Glomerular visceral epithelial cell (primary cell): ENCODE measurements around the gene PLPPR3.
"Not testable (repeated sequence)": the region's sequence is repeated elsewhere in the genome, so short reads cannot be mapped to it uniquely, and the experiment has no call there.

Source experiments
- DNase-seq: peaks from one replicate; pipeline ENCODE4 v3.0.0-alpha.2; 2016; ENCODE audit errors: extremely low spot score

Gene PLPPR3

DNA sequence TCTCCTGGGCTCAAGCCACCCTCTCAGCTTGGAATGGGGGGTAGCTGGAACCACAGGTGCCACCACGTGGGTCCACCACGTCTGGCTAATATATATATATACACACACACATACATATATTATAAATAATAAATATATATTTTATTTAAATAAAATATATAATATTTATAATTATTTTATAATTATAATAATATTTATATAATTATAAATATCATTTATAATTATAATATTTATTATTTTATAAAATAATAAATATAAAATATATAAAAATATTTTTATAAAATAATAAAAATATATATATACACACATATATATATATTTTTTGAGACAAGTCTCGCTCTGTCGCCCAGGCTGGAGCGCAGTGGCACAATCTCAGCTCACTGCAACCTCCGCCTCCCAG is 32.8 kb upstream of the PLPPR3 start:
- DNase-seq, result no peak

DNA sequence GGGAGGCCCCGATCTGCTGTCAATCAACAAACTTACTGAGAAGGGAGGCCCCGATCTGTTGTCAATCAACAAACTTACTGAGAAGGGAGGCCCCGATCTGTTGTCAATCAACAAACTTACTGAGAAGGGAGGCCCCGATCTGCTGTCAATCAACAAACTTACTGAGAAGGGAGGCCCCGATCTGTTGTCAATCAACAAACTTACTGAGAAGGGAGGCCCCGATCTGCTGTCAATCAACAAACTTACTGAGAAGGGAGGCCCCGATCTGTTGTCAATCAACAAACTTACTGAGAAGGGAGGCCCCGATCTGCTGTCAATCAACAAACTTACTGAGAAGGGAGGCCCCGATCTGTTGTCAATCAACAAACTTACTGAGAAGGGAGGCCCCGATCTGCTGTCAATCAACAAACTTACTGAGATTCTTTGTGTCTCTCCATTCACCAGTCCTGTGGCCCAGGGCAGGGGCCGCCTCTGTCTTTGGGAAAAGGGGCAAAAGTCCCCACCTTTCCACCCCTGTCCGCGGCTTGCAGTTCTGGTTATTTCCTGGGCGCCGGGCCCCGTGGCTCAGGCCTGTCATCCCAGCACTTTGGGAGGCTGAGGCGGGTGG is 32.0 kb upstream of the PLPPR3 start:
- not testable (repeated sequence) for DNase-seq

DNA sequence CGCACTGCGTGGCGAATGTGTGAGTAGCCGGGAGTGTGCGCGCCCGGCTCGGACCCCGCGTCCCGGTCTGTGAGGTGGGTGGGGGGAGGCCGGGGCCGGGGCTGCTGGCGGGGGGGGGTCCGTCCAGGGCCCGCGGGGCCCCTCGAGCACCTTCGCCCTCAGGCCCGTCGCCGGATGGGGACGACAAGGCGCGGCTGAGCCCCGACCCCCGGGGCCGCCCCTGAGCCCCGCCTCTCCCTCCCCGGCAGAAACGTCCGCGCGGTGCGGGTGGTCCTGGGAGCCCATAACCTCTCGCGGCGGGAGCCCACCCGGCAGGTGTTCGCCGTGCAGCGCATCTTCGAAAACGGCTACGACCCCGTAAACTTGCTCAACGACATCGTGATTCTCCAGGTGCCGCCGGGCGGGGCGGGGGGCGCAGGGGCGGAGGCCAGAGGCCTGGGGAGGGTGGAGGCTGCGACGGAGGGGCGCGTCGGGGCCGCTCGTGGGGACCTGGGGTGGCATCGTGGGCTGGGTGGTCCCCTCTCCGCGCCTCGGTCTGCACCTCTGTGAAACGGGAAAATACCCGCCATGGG is 31.3 kb upstream of the PLPPR3 start:
- DNase-seq, result no peak

DNA sequence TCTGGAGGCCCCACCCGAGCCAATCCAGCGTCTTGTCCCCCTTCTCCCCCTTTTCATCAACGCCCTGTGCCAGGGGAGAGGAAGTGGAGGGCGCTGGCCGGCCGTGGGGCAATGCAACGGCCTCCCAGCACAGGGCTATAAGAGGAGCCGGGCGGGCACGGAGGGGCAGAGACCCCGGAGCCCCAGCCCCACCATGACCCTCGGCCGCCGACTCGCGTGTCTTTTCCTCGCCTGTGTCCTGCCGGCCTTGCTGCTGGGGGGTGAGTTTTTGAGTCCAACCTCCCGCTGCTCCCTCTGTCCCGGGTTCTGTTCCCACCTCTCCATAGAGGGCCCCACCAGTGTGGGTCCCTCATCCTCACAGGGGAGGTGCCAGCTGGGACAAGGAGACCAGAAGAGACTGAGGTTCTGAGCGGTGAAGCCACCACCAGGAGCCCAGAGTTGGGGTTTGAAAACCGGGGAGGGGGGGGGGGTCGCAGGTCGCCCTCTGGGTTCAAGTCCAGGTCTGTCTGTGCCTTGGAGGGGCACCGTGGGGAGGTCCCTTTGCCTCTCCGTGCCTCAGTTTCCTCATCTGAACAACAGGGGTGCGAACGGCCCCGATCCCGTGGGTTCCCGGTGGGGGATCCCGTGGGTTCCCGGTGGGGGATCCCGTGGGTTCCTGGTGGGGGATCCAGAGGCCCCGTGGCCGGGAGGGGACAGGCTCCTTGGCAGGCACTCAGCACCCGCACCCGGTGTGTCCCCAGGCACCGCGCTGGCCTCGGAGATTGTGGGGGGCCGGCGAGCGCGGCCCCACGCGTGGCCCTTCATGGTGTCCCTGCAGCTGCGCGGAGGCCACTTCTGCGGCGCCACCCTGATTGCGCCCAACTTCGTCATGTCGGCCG is 30.6 kb upstream of the PLPPR3 start, which contains the start of gene ELANE:
Gene ELANE, plus strand, starts transcription at position 168 of the 878 bp plus-strand sequence. Its CDS starts 26 bp downstream, at position 194.
- DNase-seq, result no peak

DNA sequence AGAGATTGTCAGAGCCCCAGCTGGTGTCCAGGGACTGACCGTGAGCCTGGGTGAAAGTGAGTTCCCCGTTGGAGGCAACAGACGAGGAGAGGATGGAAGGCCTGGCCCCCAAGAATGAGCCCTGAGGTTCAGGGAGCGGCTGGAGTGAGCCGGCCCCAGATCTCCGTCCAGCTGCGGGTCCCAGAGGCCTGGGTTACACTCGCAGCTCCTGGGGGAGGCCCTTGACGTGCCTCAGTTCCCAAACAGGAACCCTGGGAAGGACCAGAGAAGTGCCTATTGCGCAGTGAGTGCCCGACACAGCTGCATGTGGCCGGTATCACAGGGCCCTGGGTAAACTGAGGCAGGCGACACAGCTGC is 29.2 kb upstream of the PLPPR3 start:
- no peak for DNase-seq

DNA sequence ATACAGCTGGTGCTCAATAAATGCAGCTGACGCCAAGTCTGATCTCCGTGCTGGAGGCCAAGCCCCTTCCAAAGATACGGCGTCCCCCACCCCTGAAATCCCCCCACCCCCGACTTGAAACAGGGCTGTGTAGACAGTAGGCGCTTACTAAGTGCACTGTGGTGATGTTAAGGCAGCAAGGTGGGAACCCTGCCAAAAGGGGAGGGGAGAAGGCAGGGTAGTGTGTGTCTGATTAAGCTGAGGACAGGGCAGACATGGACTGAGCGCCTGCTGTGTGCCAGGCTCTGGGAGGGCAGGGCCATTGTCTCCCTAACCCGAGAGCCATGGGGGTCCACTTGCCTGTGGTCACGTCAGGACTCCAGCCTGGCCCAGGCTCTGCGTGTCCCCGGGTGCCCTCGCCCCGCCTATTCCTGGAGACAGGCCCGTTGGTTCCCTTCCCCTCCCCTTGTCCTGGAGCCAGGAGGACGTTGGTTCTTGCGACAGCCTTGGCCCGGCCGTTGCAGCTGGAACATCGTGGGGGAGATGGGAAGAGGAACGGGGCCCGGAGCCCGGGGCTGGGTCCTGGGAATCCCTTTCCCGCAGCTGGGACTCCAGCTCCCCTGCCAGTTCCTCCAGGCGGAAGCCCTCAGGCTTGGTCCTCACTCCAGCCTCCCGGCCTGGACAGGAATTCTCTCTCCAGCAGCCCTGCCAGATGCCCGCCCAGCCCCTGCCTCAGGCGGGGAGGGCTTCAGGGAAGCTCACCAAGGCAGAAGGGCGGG is 28.6 kb upstream of the PLPPR3 start:
- DNase-seq, result peak; percentile 66

DNA sequence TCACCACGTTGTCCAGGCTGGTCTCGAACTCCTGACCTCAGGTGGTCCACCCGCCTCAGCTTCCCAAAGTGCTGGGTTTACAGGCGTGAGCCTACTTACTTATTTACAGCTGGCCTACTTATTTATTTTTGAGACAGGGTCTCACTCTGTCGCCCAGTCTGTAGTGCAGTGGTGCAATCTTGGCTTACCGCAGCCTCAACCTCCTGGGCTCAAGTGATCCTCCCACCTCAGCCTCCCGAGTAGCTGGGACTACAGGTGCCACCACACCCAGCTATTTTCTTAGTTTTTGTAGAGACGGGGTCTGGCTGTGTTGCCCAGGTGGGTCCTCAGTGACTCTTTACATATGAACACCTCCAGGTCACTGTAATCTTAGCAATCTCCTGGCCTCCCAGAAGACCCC is 27.4 kb upstream of the PLPPR3 start:
- DNase-seq, result not testable (repeated sequence)

DNA sequence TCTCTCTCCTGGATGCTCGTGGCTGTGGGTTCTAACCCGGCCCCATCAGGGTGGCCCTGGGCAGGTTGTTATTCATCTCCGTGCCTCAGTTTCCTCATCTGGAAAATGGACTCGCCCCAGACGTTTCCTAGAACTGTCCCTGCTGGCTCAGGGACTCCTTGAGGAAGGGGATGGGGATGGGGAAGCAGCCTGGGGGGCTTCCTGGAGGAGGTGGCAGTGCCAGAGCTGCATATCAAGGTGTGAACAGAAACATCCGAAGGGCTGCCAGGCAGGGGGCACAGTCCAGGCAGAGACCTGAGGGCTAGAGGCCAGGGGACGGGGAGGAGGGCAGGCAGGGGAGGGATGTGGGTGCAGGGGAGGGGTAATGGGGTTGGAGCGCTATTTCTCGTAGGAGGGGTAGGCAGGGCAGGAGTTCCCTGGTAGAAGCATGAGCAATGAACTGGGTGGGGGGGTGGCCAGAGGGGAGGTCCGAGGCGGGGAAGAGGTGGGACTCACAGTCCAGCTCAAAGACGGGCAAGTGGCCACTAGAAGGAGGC is 26.7 kb upstream of the PLPPR3 start:
- DNase-seq, result no peak

DNA sequence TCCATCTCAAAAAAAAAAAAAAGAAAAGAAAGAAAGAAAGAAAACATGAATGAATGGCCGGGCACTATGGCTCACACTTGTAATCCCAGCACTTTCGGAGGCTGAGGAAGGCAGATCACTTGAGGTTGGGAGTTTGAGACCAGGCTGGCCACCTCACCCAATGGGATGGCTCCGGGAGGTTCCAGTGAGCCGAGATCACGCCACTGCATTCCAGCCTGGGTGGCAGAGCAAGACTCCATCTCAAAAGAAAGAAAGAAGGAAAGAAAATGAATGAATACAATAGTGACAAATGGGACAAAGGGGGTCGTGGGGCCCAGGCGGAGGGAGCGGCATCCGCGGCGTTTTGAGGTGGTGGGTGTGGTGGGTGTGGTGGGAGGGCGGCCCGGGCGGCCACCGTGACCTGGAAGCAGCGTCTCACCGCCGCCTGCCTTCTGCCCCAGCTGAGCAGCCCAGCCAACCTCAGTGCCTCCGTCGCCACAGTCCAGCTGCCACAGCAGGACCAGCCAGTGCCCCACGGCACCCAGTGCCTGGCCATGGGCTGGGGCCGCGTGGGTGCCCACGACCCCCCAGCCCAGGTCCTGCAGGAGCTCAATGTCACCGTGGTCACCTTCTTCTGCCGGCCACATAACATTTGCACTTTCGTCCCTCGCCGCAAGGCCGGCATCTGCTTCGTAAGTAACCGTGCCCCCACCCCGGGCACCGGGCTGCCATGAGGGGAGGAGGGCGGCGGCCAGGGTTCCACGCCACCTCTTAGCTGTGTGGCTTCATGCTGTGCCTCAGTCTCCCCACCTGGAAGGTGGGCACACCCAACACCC is 24.2 kb upstream of the PLPPR3 start:
- no peak for DNase-seq

DNA sequence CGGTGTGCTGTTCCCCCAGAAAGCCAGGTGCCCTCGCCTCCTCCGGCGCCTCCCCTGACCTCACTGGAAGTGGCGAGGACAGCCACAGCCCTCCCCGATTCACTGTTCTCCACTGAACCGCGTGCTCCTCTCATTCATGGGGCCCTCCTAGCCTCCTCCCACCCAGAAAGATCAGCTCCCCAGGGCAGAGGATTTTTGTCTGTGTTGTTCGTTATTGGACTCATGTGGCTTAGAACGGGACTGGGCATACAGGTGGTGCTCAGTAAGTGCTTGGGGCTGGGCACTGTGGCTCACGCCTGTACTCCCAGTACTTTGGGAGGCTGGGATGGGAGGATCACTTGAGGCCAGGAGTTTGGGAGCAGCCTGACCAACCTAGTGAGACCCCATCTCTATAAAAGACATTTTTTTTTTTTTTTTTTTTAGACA is 22.8 kb upstream of the PLPPR3 start:
- no peak for DNase-seq

DNA sequence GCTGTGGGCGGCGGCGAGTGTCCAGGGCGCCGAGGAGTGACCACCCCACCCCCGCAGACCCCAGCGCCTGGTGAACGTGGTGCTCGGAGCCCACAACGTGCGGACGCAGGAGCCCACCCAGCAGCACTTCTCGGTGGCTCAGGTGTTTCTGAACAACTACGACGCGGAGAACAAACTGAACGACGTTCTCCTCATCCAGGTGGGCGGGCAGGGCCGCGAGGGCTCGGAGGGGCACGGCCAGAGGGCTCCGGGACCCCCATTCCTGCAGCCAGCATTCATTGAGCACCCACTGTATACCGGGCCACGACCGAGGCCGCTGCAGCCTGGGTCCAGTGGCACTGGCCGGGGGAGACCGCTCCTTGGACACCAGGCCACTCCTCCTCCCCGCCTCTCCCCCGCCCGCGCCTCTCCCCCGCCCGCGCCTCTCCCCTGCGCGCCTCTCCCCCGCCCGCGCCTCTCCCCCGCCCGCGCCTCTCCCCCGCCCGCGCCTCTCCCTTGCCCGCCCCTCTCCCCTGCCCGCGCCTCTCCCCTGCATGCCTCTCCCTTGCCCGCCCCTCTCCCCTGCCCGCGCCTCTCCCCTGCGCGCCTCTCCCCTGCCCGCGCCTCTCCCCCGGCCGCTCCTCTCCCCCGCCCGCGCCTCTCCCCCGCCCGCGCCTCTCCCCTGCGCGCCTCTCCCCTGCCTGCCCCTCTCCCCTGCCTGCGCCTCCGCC is 22.2 kb upstream of the PLPPR3 start:
- DNase-seq, result no peak

DNA sequence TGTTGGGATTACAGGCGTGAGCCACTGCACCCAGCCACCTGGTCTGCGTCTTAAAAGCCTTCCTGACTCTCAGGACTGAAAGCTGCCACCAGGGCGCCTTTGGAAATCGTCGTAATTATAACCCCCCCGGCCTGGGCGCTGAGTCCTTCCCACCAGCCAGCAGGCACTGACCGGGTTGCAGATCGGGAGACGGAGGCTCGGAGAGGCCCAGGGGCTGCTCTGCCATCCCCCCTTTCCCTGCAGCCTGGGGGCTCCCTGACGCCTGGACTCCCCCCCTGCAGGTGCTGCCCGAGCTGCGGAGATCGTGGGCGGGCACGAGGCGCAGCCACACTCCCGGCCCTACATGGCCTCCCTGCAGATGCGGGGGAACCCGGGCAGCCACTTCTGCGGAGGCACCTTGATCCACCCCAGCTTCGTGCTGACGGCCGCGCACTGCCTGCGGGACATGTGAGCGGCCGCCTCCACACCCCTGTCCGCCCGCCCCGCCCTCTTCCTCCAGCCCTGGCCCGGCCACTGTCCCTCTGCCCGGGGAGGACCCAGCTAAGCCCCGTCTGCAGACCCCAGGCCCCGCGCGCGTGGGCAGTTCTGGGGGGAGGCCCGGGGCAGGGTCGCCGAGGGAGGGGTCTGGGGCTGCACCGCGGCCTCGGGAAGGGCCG is 21.6 kb upstream of the PLPPR3 start:
- DNase-seq, result no peak

DNA sequence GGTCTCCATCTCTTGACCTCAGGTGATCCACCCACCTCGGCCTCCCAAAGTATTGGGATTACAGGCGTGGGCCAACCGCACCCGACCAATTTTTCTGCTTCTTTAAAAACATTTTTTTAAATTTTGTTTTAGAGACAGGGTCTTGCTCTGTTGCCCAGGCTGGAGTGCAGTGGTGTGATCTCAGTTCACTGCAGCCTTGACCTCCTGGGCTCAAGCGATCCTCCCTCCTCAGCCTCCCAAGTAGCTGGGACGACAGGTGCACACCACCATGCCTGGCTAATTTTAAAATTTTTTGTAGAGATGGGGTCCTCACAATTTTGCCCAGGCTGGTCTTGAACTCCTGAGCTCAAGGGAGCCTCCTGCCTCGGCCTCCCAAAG is 21.0 kb upstream of the PLPPR3 start:
- DNase-seq, result not testable (repeated sequence)

DNA sequence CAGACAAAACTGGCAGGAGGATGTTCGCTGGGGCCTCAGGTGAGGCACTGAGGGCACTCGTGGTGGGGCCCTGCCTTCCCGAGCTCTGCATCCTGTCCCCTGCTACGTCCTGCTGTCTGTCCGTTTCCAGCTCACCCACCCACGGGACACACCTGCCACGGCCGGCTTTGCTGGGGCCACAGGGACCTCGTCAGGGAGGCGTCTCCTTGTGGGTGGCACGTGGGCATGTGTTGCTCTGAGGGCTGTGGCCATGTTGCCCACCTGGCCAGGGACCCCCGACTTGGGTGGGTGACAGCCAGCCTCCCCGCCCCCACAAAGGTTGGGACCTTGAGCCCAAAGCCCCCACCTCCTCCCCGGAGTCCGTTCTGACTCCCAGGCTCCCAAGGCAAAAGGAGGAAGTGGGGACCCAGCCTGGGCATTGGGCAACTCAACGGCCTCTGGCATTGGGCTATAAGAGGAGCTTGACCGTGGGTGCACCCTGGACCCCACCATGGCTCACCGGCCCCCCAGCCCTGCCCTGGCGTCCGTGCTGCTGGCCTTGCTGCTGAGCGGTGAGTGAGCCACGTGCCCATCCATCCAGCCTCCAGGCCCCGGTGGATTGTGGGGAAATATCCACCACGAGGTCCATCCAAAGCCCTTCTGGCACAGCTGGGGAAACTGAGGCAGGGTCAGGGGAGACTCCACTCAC is 18.9 kb upstream of the PLPPR3 start, which contains the start of gene PRTN3:
Gene PRTN3, plus strand, starts transcription at position 481 of the 688 bp plus-strand sequence. Its CDS starts 10 bp downstream, at position 491.
- no peak for DNase-seq

DNA sequence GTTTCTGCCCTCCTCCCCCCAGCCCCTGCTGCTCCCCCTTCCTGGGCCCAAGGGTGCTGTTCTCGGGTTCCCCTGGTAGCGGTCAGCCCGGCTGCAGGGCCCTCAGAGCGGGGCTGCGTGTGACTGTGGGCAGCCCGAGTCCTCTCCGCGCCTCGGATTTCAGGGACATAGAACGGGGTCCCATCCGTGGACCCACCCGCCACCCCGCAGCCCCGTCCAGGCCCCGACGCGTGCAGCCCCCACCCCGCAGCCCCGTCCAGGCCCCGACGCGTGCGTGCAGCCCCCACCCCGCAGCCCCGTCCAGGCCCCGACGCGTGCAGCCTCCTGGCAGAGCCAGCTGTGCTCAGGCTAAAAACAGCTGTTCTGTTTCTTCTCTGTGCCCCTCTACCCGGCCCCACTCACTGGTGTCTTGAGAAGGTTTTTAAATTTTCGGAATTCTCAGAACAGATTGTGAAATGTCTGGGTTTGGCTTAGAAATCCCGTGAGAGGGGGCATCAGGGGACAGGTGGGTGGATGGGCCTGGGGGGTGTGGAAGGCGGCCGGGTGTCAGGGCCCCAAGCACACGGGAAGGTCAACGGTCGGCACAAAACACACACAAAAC is 13.6 kb upstream of the PLPPR3 start:
- no peak for DNase-seq

DNA sequence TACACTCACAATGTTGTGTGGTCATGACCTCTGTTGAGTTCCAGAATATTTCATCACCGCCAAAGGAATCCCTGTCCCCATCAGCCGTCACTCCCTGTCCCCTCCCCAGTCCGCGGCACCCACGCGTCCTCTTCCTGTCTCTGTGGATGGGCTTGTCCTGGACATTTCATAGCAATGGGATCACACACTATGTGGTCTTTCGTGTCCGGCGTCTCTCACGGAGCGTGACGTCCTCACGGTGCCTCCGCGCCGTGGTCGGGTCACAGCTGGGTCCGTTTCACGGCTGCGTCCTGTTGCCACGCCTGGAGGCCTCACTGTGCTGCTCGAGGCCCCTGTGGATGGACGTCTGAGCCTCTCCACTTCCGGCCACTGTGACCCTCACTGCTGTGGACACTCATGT is 12.5 kb upstream of the PLPPR3 start:
- DNase-seq, result no peak

DNA sequence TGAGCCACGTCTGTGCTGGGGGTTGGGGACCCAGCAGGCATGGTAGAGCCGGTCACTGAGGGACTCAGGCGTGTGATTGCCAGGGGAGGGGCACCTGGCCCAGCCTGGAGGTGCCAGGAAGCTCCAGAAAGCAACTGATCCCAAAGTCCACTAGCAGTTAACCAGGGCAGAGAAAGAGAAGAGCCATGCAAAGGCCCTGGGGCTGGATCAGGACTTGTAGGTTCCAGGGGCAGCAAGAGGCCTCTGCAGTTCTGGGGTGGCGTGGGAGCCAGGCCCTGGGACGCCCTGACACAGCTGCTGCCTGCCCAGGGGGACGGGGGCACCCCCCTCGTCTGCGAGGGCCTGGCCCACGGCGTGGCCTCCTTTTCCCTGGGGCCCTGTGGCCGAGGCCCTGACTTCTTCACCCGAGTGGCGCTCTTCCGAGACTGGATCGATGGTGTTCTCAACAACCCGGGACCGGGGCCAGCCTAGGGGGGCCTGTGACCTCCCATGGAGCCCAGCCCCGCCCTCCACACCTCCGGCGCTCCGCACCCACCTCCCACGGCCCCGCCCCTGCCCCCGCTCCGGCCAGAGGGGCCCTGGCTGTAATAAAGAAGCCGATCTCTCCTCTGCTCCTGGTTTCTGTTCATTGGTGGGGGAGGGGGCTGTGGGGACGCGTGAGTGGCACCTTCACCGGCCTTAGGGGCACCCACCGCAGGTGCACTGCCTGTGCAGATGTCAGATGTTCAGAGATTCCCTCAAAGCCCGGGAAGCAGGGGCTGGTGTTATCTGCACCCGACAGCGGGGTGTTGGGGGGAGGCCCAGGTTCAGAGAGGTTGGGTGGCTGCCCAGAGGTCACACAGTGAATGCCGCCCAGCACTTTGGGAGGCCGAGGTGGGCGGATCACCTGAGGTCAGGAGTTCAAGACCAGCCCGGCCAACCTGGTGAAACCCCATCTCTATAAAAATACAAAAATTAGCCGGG is 9.9 kb upstream of the PLPPR3 start:
- DNase-seq, result no peak
